Measurements from ENCODE around the gene MARCHF3. TPM values are rescaled to one million over a fixed set of nuclear protein-coding genes. Genes with fewer than 3 reads are reported as not detected.
A peak's percentile ranks its signal among the peaks of the same experiment; 100 is the strongest.

Gene MARCHF3
- total RNA-seq, 4 donors from 2014 or later: 1.5 to 12.8 (median 6.0) TPM

DNA sequence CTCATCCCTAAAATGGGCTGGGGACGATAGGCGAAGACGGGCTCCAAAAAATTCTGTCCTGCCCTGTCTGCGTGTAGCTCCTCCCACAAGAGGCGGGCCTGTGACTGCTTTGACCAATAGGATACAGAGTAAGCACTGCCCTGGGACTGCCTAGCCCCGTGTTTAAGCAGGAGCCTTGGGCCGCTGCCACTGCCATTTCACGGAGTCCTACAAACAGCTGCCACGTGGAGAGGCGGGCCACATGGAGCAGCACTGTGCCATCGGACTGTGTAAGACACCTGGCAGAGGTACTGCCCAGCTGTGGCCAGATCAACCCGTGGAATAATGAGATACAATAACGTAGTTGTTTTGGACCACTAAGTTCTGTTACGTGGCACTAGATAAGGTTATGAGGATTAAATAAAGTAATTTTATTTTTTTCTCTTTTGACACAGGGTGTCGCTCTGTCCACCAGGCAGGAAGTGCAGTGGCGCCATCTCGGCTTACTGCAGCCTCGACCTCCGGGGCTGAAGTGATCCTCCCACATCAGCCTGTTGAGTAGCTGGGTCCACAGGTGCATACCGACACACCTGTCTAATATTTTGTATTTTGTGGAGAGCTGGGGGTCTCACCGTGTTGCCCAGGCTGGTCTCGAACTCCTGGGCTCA is 166.2 kb downstream of the MARCHF3 start:
- TF ChIP-seq EP300 (IDR thresholded peaks at IDR 0.05): no peak
- no peak for TF ChIP-seq POLR2AphosphoS5 (IDR thresholded peaks at IDR 0.05)
- TF ChIP-seq, protein P1, sequence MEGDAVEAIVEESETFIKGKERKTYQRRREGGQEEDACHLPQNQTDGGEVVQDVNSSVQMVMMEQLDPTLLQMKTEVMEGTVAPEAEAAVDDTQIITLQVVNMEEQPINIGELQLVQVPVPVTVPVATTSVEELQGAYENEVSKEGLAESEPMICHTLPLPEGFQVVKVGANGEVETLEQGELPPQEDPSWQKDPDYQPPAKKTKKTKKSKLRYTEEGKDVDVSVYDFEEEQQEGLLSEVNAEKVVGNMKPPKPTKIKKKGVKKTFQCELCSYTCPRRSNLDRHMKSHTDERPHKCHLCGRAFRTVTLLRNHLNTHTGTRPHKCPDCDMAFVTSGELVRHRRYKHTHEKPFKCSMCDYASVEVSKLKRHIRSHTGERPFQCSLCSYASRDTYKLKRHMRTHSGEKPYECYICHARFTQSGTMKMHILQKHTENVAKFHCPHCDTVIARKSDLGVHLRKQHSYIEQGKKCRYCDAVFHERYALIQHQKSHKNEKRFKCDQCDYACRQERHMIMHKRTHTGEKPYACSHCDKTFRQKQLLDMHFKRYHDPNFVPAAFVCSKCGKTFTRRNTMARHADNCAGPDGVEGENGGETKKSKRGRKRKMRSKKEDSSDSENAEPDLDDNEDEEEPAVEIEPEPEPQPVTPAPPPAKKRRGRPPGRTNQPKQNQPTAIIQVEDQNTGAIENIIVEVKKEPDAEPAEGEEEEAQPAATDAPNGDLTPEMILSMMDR (IDR thresholded peaks at IDR 0.05): no peak
- TF ChIP-seq POLR2A (IDR thresholded peaks at IDR 0.05): no peak
- 80 to 96% methylated on average over 1 to 15 of the region's 22 CpGs for WGBS, 2 donors (ENCODE audit: low coverage in 1 of 2)
- no peak for ATAC-seq

DNA sequence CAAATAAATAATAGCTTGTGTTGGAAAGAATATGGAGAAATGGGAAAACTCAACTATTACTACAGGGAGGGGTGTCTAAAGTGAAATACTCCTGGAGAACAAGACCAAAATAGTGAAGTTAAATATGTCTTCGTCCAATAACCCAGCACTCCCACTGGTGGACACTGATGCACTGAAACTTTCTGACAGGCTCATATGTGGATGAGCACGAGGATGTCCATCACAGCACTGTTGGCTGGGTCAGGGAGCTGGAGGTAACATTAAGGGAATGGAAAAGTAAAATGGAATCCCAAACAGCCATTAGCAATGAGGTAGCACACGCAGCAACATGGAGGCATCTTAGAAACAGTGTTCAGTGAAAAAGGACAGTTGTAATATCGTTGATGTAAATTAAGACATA is 167.0 kb downstream of the MARCHF3 start:
- Histone ChIP-seq H3K27ac (no peak overlapping the region), H3K27me3 (peaks cover 36% of the 10 kb centered on the region), H3K4me3 (no peak overlapping the region), H3K36me3 (no peaks in the 10 kb centered on the region), H3K4me1 (no peaks in the 10 kb centered on the region), H3K9me3 (no peaks in the 10 kb centered on the region)
- no peak for TF ChIP-seq POLR2A (IDR thresholded peaks at IDR 0.05)
- TF ChIP-seq POLR2AphosphoS5 (IDR thresholded peaks at IDR 0.05): no peak
- TF ChIP-seq EP300 (IDR thresholded peaks at IDR 0.05): no peak
- TF ChIP-seq, protein P1 (IDR thresholded peaks at IDR 0.05): no peak
- WGBS, 2 donors (ENCODE audit: low coverage in 1 of 2): 97 to 100% methylated on average over 2 to 4 of the region's 4 CpGs
- ATAC-seq: no peak

More for the DNA sequence above, 166.2 kb downstream of the MARCHF3 start:
- peaks cover 0 to 6% (median 2%) of the 10 kb centered on the region in 3 donors for H3K4me1 ChIP-seq
- no peak overlapping the region for H3K4me3 ChIP-seq
- no peaks in the 10 kb centered on the region for H3K9me3 ChIP-seq
- no peaks in the 10 kb centered on the region for H3K36me3 ChIP-seq
- no peak overlapping the region for H3K27ac ChIP-seq
- H3K27me3 ChIP-seq: peaks cover 32% of the 10 kb centered on the region

- Histone ChIP-seq H3K36me3 (no peaks in the 10 kb centered on the region), H3K27ac (no peak overlapping the region), H3K27me3 (peaks cover 14% of the 10 kb centered on the region), H3K4me3 (no peak overlapping the region), H3K9me3 (no peaks in the 10 kb centered on the region), H3K4me1 (peaks cover 0 to 7% (median 0%) of the 10 kb centered on the region in 3 donors)
- 87 to 97% methylated on average over 8 of the region's 11 CpGs for WGBS, 2 donors (ENCODE audit: low coverage in 1 of 2)
- TF ChIP-seq, protein P1 (IDR thresholded peaks at IDR 0.05): no peak
- no peak for TF ChIP-seq EP300 (IDR thresholded peaks at IDR 0.05)
- no peak for TF ChIP-seq POLR2A (IDR thresholded peaks at IDR 0.05)
- TF ChIP-seq POLR2AphosphoS5 (IDR thresholded peaks at IDR 0.05): no peak
- ATAC-seq: no peak
Observed at GRCh38 chr5:126858441-126858840, 171.9 kb downstream of the MARCHF3 start.

GRCh38 chr5:126857472-126858410 is 172.6 kb downstream of the MARCHF3 start:
- Histone ChIP-seq H3K4me1 (peaks cover 0 to 11% (median 0%) of the 10 kb centered on the region in 3 donors), H3K9me3 (no peaks in the 10 kb centered on the region), H3K27ac (no peak overlapping the region), H3K36me3 (no peaks in the 10 kb centered on the region), H3K27me3 (peaks cover 16% of the 10 kb centered on the region), H3K4me3 (no peak overlapping the region)
- WGBS, 2 donors (ENCODE audit: low coverage in 1 of 2): 42 to 50% methylated on average over 8 to 10 of the region's 13 CpGs
- ATAC-seq: peak; percentile 52
- no peak for TF ChIP-seq POLR2A (IDR thresholded peaks at IDR 0.05)
- TF ChIP-seq, protein P1 (IDR thresholded peaks at IDR 0.05): no peak
- no peak for TF ChIP-seq POLR2AphosphoS5 (IDR thresholded peaks at IDR 0.05)
- no peak for TF ChIP-seq EP300 (IDR thresholded peaks at IDR 0.05)

Measured in gastroesophageal sphincter (tissue), 4 donors.